HG02981 (cell line): Measurements from ENCODE around the gene SMS.

Source experiments
- ATAC-seq: cut with Tn5 transposase; IDR thresholded peaks from one replicate; pipeline ENCODE4 v1.9.1; 2021; ENCODE audit warnings: mild to moderate bottlenecking, moderate library complexity; ENCODE audit not compliant: unreplicated experiment

SMS gene

DNA sequence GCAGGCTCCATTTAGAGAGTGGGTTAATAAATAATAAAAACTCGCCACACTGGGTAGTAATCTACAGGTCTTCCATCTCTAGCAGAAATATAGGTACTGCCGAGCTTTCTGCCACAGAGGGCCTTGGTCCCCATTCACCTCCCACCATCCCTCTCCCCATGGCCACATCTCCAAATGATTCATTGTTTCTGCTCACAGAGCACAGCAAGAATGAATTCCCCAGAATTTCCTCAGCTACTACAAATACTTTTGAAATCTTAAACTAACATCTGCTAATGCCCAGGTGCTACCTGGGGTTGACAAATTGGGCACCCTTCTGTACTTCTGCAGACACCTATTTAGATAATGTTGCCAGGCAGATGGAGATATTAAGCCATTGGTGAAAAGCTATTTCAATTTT is 96.7 kb downstream of the SMS start:
- ATAC-seq, result no peak

- ATAC-seq, result no peak
Measured at GRCh38 chrX:22037911-22038537, 97.5 kb downstream of the SMS start.

DNA sequence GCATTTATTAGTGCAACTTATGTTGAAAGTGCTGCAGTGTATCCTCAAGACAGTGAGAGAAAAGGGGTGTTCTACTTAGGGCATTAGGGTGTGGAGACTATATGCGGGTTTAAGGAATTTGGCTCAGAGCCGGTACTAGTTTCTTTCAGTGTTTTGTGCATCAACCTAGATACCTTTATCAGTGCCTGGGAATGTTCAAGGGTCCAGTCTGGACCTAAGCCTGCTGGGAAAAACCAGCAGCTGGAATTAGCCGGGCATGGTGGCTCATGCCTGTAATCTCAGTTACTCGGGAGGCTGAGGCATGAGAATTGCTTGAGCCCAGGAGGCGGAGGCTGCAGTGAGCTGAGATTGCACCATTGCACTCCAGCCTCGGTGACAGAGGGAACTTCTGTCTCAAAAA is 99.0 kb downstream of the SMS start:
- ATAC-seq, result no peak

- no peak for ATAC-seq
Measured at GRCh38 chrX:22040184-22040583, 99.7 kb downstream of the SMS start.

- no peak for ATAC-seq
Measured at GRCh38 chrX:22041907-22042530, 101.5 kb downstream of the SMS start.

DNA sequence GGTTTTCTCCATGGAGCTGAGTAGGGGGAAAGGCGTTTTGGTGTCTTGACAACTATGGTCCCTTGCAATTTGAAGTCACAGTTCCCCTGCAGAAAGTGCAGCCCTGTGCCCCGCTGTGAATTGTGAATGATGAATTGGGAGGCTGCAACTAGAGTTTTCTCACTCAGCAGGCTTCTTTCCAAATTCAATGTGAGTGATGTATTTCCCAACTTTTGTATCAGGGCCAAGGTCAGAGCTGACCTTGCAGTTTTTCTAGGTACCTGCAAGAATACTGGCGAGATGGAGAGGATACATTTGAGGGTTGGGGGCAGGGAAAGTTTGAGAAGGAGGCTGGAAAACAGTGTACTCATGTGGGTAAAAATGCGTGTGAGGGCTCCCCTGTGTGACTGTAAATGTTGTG is 103.4 kb downstream of the SMS start:
- ATAC-seq, result no peak
